ENCODE data around the gene STPG3.

Gene STPG3

DNA sequence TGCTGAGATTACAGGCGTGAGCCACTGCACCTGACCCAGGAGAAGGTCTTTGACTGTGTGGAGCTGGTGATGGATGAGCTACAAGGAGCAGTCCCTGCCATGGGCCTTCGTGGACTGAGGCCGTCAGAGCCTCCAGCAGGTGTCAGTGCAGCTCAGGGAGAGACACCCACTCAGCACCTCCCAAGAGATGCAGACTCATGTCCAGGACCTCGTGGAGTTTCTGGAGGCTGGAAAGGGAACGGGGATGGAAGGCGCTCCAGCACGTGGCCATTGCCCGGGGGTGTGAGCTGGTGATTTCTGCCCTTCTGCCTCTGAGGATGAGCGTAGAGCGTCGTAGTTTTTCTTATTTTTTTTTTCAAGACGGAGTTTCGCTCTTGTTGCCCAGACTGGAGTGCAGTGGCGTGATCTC, 35.9 kb downstream of the STPG3 start:
- DNase-seq = peak; percentile 25

DNA sequence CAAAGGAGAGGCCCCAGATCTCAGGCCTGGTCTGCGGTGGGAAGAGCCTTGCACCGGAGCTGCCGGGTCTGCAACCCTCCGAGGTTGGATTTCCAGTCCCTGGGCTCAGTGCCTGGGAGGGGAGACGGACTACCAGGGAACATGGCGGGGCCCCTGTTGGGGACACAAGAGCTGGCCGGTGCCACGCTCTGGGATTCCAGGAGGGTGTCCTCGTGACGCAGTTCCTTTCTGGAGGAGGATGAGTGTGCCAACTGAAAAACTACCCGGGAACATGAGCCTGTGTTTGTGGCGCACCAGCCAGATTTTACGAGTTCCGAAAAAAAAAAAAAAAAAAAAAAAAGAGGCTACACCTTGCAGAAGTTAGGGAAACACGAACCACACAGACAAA, 42.0 kb downstream of the STPG3 start:
- DNase-seq = no peak

DNA sequence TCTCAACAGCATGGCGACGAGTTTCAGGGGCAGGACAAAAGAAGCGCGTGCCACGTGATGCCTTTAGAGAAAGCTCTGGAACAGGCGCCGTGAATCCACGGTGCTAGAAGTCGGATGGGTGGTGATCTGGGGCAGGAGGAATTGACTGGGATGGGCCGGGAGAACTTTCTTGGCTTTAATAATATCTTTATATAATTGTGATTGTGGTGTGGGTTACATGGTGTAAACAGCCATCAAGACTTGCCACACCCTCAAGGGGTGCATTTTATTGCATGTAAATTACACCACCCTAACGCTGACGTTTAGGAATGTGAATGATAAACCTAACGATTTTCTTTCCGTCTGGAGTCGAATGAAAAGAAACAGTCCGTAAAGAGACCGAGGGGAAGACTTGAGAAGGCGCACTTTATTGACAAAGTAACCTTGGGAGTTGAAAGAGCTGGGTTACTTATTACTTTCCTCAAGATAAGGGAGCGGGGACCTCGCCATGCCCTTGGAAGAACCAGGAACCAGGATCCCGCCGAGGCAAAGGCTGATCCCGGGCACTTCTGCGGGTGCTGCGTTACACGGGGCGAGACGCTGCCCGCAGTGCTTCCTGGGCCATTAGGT, 42.5 kb downstream of the STPG3 start:
- DNase-seq = no peak

DNA sequence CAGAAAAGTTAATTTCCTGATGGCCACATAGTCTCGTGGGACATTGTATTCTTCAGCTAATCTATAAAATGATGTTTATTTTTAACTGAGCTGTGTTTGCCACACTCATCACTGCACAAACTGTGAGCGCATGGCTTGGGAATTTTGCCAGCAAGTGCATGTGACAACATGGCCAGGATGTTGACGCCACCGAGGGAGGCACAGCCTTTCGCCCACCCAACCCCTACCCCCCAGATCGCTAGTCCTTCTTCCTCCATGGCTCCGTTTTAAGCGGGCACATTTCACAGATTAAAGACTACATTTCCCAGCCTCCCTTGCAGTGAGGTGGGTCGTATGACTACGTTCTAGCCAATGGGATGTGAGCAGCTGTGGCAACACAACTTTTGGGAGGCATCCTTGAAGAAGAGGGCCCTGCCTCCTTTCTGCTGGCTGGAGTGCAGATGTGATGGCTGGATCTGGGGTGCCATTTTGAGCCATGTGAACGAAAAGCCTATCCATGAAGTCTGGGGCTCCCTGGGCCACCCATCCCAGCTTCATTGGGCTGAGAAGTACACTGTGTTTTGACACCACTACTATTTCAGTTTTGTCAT, 43.1 kb downstream of the STPG3 start:
- DNase-seq = peak; percentile 61

DNA sequence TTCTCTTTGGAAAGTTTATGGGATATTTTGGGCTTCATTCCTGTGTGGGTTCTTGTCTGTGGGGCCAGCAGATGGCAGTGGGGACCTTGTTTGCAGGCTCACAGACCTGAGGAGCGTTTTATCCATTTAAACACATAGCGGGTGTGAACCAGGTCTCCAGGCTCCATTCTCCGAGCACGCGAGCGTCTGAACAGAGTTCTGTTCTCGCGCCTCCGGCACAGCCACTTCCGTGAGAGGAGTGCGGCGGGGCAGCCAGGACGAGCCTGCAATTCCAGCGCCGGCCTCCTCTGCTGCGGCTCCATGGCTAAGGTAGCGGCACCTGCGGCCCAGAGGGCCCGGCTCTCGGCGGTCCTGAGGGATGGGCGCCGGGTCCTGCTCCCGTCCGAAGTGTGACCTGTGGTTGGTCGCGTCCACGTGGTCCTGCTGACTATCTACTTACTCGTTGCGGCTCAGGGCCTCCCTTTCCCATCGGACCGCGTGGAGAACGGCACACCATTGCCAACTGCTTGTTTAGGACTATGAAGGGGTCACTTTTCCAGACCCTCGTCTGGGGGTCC, 43.7 kb downstream of the STPG3 start:
- peak; percentile 22 for DNase-seq

DNA sequence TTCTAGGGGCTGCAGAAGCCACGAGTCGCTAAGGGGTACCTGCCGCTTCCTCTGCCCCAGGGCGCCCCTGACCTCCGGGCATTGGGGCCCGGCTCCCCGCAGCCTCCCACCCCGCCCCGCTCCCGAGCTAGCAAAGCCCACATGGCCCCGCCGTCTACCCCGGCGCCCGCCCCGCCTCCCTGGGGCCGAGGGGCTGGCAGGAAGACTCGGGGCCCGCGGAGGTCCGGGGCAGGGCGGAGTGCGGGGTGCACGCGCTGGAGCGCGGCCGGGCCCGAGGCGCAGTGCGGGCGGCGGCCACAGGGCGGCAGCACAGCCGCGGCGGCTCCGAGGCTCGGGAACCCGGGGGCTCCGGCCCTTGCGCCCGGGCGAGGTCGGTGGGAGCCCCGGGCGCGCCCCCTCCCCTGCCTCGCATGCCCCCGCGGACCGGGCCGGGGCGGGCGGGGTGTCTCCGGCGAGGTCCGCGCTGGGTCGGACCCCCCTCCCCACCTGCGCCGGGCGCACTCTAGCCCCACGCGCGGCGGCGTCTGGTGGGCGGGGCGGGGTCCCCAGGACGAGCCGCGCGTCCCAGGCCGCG, 44.2 kb downstream of the STPG3 start:
- peak; percentile 51 for DNase-seq

DNA sequence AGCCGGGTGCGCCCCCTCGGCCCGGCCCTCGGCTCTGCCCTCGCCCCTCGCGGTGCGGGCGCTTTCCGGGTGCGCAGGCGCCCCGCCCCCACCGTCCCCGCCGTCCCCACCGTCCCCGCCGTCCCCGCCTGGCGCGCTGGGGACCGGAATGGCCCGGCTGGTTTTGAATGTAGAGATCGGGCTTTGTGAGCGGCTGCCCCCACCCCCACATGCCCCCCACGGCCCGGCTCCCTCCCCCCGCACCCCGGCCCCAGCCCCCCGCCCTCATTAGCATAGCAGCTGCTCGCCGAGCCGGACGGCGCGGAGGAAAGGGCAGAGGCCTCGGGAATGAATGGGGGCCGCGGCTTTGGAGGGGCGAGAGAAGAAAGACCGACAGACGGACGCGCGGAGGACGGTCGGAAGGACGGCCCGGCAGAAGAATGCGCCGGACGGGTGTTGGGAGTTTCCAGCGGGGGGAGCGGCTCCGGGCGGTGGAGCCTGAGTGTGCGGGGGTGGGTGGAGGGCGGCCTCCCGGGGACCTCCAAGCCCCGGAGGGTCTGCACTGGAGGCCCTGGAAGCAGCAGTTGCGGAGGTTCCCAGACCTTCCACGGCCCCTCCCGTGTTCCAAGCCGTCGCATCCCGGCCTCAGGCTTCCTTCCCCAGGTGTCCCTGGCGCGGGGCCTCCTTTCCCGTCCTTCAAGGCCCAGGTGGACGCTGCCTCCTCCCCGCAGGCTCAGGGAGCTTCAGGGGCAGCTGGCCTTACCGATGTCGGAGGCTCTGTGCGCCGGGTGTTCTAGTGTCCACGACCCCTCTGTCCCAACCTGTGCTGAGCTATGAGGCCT, 45.0 kb downstream of the STPG3 start:
- no peak for DNase-seq

DNA sequence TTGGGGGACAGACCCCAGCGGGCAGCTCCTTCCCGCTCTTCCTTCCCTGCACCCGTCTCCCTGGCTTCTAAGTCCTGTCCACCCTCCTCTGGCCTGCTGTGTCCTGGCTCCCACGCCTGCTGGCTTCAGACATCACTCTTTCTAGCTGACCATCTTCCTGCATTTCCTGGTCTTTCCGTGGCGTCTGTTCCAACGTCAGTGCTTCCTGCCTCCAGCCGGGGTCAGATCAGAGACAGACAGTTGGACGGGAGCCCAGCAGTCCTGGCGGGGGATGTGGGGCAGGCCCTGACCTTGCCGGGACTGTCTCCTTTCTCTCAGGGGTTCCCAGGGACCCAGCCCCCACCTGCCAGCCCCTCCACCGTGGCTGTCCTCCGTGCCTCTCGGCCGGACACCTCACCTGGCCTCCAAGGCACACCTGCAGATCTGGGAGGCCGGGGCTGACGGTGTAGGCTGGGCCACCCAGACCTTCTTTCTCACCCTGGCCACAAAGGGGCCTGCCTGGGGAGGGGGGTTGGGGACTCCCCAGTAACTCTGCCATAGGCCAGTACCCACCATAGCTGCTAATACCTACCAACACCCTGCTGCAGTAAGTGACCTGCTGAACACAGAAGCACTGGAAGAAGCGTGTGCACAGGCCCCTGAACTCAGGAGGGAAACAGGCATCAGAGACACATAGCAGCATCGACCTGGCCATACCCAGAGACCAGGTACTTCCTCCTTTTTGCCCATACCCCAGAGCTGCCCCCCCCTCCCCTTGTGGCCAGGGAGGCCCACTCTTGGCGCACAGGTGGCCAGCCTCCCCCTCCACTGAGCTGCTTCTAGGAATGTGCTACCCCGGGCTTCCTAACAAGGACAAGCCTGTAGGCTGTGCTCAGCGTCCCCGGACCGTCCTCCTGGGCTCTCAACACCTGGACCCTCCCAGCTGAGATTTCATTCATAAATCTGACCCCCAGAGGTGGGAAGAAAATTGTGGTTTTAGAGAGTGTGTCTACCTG, 45.9 kb downstream of the STPG3 start:
- DNase-seq = no peak

DNA sequence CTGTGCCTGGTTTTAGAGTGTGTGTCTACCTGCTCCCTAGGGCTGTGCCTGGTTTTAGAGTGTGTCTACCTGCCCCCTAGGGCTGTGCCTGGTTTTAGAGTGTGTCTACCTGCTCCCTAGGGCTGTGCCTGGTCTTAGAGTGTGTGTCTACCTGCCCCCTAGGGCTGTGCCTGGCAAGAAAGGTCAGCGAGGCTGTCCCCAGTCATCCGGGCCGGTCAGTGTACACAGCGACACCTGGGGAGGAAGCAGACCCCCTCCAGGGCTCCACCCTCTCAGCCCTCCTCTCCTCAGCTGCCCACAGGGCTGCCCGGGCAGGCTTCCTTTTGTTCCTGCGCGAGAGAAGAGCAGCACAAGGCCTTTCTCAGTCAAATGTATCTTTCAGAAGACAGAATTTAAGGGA, 46.9 kb downstream of the STPG3 start:
- no peak for DNase-seq

DNA sequence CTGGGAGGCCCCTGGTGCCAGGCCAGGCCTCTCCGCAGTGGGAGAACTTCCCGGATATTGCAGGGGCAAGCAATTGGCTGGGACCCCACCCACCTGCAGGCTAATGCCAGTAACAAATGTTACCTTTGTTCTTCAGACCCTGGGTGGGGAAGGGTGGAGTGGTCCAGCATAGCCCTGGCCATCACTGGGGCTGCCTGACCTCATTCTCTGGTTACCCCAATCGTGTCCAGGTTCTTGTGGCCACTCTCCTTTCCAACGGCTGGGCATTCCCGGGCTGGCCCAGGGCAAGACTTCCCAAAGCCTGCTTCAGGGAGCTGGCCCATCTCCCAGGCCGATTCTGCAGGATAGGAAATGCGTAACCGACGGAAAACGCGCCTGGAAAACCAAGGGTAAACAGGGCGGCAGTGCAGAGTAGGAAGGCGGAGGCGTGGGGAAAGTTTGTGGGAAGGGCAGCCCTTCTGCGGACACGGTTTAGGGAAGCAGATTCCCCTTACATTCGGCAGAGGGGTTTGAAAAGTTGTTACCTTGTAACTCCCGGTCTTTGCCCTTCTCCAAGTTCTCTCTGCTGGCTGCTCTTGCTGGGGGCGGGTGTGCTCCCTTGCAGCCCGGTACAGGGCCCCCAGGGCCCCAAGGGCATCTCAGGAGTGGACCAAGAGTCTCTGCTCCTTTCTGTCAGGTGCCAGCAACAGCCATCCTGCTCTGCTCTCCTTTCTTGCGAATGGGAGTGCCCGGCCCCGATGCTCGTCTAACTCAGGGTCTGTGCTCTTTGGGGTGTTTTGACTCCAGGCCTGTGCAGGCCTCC, 47.5 kb downstream of the STPG3 start:
- DNase-seq = no peak

DNA sequence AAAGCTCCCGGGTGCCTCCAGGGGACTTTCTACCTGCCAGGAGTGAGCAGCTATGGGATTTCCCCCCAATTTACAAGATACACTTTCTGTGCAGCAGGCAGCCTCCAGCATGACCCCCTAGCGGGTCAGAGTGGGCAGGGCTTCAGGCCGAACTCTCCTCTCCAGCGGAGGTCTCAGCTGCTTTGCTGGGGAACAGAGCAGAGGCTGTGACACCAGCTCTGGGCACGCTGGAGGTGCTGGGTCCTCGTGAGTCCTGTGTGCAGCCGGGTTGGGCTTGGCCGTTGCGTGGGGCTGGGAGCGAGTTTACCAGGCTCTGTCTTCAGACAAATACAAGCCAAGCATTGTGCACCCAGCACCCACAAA, 48.1 kb downstream of the STPG3 start:
- no peak for DNase-seq

DNA sequence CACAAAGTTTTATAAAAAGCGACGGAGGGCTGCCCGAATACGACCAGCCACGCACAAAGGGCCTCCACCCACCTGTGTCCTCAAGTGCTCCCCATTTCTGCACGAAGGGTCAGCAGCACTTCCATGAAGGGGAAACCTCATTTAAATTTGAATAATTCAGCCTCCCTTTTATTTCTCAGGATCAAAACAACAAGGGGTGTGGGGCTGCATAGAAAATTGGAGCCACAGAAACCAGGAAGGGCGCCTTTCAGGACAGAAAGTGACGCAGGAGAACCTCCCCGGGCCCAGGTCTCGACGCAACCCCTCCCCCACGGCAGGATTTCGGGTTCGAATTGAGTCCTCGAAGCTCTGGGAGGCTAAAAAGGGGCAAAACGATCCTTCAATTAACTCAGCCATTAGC, 48.9 kb downstream of the STPG3 start:
- DNase-seq = no peak

DNA sequence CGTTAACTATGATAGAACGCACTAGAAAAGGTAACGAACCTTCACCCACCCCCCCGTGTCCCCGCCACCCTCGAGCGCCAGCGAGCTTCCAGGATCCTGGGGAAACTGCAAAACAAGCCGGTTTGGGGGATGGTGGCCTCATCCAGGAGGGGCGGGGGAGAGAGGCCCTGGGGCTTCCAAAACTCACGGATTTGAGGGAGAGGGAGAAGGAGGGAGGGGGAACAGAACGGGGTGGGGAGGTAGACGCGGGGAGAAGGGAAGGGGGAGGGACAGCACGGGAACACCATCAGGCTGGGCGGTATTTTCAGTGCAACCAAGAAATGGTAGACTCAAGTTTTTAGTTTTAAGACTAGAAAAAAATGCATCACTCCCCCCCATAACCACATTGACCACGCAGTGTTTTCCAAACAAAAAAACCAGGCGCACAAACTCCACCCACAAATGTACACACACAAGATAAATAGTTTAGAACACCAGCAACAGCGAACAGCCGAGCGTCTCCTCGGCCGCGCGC, 49.5 kb downstream of the STPG3 start:
- DNase-seq = no peak

DNA sequence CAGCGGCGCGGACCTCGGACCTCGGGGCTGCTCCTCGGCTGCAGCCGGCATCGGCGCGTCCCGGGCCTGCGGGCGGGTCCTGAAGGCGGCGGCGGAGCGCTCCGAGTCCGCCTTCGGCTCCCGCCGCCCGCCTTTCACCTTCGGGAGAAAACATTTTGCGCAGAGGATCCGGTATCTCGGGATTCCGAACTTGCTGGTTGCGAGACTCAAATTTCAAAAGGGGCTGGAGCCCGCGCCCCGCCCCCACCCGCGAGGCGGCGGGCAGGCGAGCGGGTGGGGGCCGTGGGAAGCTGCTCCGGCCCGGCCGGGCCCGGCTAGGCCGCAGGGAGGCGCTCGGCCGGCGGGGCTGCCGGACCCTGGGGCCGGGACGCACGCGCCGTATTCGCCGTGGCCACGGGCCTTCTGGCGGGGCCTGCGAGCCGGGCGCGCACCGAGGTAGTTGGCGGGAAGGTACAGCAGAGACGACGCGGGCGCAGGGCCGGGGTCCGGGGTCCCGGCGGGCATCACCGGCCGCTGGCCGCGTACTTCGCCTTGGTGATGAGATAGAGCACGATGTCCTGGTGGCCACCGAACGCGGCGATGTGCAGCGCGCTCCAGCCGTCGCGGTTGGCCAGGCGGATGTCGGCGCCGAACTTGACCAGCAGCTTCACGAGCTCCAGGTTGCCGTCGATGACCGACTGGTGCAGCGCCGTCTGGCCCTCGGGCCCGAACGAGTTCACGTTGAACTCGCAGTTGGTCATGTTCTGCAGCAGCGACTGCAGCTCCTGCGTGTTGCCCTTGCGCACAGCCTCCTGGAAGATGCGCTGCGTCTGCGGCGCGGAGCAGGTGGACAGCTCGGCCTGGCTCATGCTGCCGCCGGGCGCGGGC, 50.2 kb downstream of the STPG3 start:
- DNase-seq = no peak

DNA sequence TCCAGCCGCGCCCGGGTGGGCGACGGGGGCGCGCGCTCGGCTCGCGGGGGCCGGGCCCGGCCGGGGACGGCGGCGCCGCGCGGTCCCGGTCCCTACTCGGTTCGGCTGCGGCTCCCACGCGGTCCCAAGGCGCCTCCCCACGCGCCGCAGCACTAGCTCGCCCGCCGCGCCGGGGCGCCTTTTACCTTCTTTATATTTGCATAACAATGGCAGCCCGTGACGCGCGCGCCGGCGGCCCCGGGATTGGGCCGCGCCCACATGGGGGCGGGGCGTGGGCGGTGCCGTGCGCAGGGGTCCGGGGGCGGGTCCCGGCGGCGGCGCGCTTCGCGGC, 51.0 kb downstream of the STPG3 start, which contains the start of gene NRARP:
Gene NRARP (minus strand): TSS at position 154 of the 331 bp plus-strand sequence. CDS start 343 bp downstream, outside the sequence.
- DNase-seq = peak; percentile 89

DNA sequence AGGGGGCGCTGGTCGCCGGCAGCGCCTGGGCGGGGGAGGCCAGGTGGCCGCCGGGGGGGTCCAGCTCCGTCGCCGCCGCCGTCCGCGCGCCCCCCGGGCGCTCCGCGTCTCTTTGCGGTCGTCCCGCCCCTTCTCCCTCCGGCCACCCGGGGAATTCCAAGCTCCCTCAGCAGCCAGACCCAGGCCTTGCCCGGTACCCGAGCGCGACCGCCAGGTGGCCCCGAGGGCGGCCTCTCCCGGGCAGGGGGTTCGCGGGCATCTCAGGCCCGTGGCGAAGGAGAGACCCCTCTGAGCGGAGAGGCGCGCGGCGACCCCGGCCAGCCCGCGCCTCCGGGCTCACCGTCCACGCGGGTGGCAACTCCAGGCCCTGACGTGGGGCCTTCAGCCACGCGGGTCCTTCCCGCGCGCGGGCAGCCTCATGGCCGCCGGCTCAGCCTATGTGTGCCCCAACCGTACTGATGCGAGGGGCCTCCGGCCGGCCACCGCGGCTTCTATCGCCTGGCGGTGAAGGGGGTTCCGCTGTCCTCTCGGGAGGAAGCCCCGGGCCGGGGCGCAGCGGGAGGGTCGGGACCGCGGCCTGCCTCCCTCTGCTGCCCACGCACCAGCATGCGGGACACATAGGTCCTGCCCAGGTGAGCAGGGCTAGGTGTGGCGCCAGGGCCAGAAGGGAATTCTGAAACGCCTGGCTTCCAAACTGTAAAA, 51.5 kb downstream of the STPG3 start:
- DNase-seq = no peak
